HG02884 (cell line): ENCODE data around the gene BMP3.

Experiments used
- ATAC-seq: cut with Tn5 transposase; IDR thresholded peaks from one replicate; pipeline ENCODE4 v1.9.1; 2021; ENCODE audit warnings: mild to moderate bottlenecking, moderate library complexity; ENCODE audit not compliant: unreplicated experiment

Gene BMP3

DNA sequence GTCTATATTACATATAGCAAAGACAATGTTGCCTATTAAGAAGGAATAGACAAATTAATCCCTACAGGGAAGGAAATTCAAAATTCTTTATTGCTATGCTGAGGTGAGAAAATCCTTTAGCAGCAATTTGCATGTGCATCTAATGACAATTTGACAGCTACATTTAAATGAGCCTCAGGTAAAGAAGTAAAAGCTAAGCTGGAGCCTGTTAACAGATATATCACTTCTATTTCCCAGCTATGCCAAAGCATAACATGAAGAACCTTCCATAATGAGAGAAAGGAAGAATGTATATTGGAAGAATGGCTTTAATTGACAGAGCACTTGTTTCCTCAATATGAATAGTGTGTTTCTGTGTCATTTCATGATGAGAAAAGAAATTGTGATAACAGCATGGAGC is 71.6 kb downstream of the BMP3 start:
- no peak for ATAC-seq

DNA sequence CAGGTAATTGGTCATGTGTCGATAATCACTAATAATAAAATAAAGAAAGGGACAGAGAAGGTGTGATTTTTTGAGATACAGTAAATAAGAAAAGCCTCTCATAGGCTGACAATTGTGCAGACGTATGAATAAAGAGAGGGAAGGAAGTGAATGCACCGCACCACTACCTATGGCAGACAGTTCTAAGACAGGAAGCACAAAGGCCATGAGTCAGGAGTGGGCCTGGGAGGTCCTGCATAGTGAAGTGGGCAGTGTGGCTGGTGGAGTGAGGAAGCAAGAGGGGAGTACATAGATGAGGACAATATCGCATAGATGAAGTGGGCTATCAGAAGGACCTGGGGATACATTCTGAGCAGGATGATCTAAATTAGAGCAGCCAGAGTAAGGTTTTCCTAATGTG is 75.6 kb downstream of the BMP3 start:
- ATAC-seq, result no peak
